Trophoblast cell (in vitro differentiated cells and primary cell): Measurements from ENCODE around the gene ANKDD1B.

ENCODE experiments used
- DNase-seq, 2 donors: peaks; one replicate each; pipeline ENCODE4 v3.0.0-alpha.2; 2016
- H2AFZ ChIP-seq: 2 replicates; pipeline ENCODE4 v1.6.1; 2013; ENCODE audit warnings: low read length, moderate library complexity, mild to moderate bottlenecking; ENCODE audit not compliant: insufficient read depth, poor library complexity
- H2AK5ac ChIP-seq: 2 replicates; pipeline ENCODE4 v1.6.1; 2013; ENCODE audit warnings: mild to moderate bottlenecking, low read length
- H2BK120ac ChIP-seq: 2 replicates; pipeline ENCODE4 v1.6.1; 2013; ENCODE audit warnings: low read length, mild to moderate bottlenecking, moderate library complexity; ENCODE audit not compliant: insufficient read depth, poor library complexity
- H2BK12ac ChIP-seq: 2 replicates; pipeline ENCODE4 v1.6.1; 2013; ENCODE audit warnings: mild to moderate bottlenecking, low read length, moderate library complexity
- H2BK5ac ChIP-seq: 2 replicates; pipeline ENCODE4 v1.6.1; 2013; ENCODE audit warnings: low read length, low read depth, moderate library complexity, mild to moderate bottlenecking; ENCODE audit not compliant: poor library complexity
- H3K14ac ChIP-seq: 2 replicates; pipeline ENCODE4 v1.6.1; 2013; ENCODE audit warnings: mild to moderate bottlenecking, low read length
- H3K18ac ChIP-seq: 2 replicates; pipeline ENCODE4 v1.6.1; 2013; ENCODE audit warnings: mild to moderate bottlenecking, low read length
- H3K23ac ChIP-seq: 2 replicates; pipeline ENCODE4 v1.6.1; 2013; ENCODE audit warnings: low read length
- H3K27ac ChIP-seq: 2 replicates; pipeline ENCODE4 v1.5.1; 2013; ENCODE audit warnings: low read depth, mild to moderate bottlenecking, inconsistent platforms, low read length, moderate library complexity
- H3K27me3 ChIP-seq: 2 replicates; pipeline ENCODE4 v1.6.1; 2013; ENCODE audit warnings: inconsistent platforms, mild to moderate bottlenecking, low read length, moderate library complexity; ENCODE audit not compliant: insufficient read depth
- H3K36me3 ChIP-seq, 2 experiments: 1 replicate in 1 of 2; 2 replicates in 1 of 2; pipeline ENCODE4 v1.6.1; 2013; ENCODE audit warnings: low read length in 2 of 2, mild to moderate bottlenecking in 2 of 2, moderate library complexity in 1 of 2; ENCODE audit not compliant: insufficient read depth in 2 of 2, control insufficient read depth in 1 of 2
- H3K4ac ChIP-seq: 2 replicates; pipeline ENCODE4 v1.6.1; 2013; ENCODE audit warnings: low read depth, mild to moderate bottlenecking, low read length, moderate library complexity
- H3K4me1 ChIP-seq, 2 experiments: 1 replicate in 1 of 2; 2 replicates in 1 of 2; pipeline ENCODE4 v1.6.1; 2013; ENCODE audit warnings: low read length in 2 of 2, mild to moderate bottlenecking in 2 of 2, moderate library complexity in 1 of 2; ENCODE audit not compliant: insufficient read depth in 2 of 2, control insufficient read depth in 1 of 2
- H3K4me2 ChIP-seq: 2 replicates; pipeline ENCODE4 v1.6.1; 2013; ENCODE audit warnings: inconsistent platforms, mild to moderate bottlenecking, low read length, moderate library complexity
- H3K4me3 ChIP-seq: 2 replicates; pipeline ENCODE4 v1.5.1; 2013; ENCODE audit warnings: mild to moderate bottlenecking, low read depth, low read length, inconsistent platforms
- H3K79me1 ChIP-seq: one replicate; pipeline ENCODE4 v1.6.1; 2013; ENCODE audit warnings: low read length
- H3K79me2 ChIP-seq: 2 replicates; pipeline ENCODE4 v1.6.1; 2013; ENCODE audit warnings: low read length, mild to moderate bottlenecking; ENCODE audit not compliant: control insufficient read depth, insufficient read depth, poor library complexity
- H3K9ac ChIP-seq: 2 replicates; pipeline ENCODE4 v1.6.1; 2013; ENCODE audit warnings: mild to moderate bottlenecking, low read length
- H3K9me3 ChIP-seq: 2 replicates; pipeline ENCODE4 v1.6.1; 2013; ENCODE audit warnings: low read depth, mild to moderate bottlenecking, control low read depth, inconsistent platforms, low read length; ENCODE audit not compliant: insufficient read depth
- H4K12ac ChIP-seq: 2 replicates; pipeline ENCODE4 v1.6.1; 2013; ENCODE audit warnings: low read depth, mild to moderate bottlenecking, low read length, moderate library complexity
- H4K8ac ChIP-seq: 2 replicates; pipeline ENCODE4 v1.6.1; 2013; ENCODE audit warnings: low read depth, mild to moderate bottlenecking, low read length, moderate library complexity
- H4K91ac ChIP-seq: one replicate; pipeline ENCODE4 v1.6.1; 2013; ENCODE audit warnings: low read depth, mild to moderate bottlenecking, low read length, moderate library complexity
- WGBS: extraction: QIAGEN DNeasy Blood & Tissue Kit; methylation state at CpG from one replicate; pipeline ENCODE4 v1.1.7; 2013; ENCODE audit warnings: missing lambda C conversion rate; ENCODE audit not compliant: insufficient read length, insufficient coverage; ENCODE audit errors: extremely low coverage; 5-methylcytosine and 5-hydroxymethylcytosine counted together

ANKDD1B gene

DNA sequence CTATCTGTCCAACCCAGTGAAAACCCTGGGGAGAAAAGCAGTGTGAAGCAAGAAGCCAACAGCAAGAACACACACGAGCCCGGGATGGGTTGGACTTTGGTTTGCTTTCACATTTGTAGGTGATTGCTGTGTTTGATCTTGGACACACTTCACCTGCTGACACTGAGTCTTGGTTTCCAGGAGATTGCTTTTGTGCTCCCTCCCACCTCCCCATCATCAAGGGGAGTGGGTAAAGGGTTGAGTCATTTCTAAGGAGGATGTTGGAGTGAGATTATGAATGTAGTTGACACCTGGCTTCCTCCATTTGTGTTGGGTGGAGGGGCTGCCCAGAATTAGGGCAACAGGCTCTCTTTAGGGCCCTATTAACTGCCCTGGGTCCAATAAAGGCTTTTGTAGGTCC is 37.5 kb downstream of the ANKDD1B start:
- H2BK120ac ChIP-seq: no peak overlapping the region
- no peak overlapping the region for H4K91ac ChIP-seq
- H2AK5ac ChIP-seq: no peak overlapping the region
- no peak overlapping the region for H3K18ac ChIP-seq
- H3K9ac ChIP-seq: no peak overlapping the region
- H3K36me3 ChIP-seq: no peaks in the 10 kb centered on the region
- H2BK12ac ChIP-seq: no peak overlapping the region
- H3K23ac ChIP-seq: no peak overlapping the region
- H3K27me3 ChIP-seq: no peaks in the 10 kb centered on the region
- H2BK5ac ChIP-seq: no peak overlapping the region
- WGBS: no CpG with 5 or more reads among the region's 2 CpGs
- no peak for DNase-seq
- no peak overlapping the region for H3K4ac ChIP-seq
- H3K79me1 ChIP-seq: no peaks in the 10 kb centered on the region
- no peak overlapping the region for H3K4me3 ChIP-seq
- no peak overlapping the region for H3K27ac ChIP-seq
- H2AFZ ChIP-seq: no peak overlapping the region
- H4K12ac ChIP-seq: no peak overlapping the region
- H3K4me2 ChIP-seq: no peak overlapping the region
- H3K9me3 ChIP-seq: no peaks in the 10 kb centered on the region
- H3K14ac ChIP-seq: no peak overlapping the region
- no peaks in the 10 kb centered on the region for H3K79me2 ChIP-seq
- H4K8ac ChIP-seq: no peak overlapping the region
- H3K4me1 ChIP-seq: no peaks in the 10 kb centered on the region

DNA sequence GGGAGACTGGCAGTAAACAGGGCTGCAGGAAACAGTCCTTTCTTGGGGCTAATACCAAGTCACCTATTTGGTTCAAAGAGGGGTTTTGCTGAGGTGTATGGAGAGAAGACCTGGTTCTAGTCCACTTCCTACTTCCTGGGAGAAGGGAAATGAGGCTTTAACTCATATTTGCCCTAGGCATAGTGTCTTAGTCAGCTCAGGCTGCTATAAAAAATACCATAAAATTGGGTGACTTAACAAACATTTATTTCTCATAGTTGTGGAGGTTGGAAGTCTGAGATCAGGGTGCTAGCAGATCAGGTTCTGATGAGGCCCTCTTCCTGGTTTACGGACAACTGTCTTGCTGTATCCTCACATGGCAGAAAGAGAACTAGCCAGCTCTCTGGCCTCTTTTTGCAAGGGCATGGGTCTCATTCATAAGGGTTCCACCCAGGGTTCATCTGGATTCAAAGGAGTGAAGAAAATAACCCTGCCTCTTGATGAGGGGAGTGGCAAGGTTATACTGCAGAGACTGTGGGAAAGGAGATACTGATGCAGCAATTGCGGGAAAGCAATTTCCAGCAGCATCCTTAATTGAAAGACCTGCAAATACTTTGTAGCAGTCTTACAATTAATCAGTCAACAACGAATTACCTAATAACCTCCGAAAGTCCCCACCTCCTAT is 40.5 kb downstream of the ANKDD1B start:
- H3K4me1 ChIP-seq: peaks cover 0 to 3% of the 10 kb centered on the region in 2 experiments
- H2AFZ ChIP-seq: no peak overlapping the region
- no peak overlapping the region for H4K8ac ChIP-seq
- H3K9ac ChIP-seq: no peak overlapping the region
- no peak for DNase-seq
- WGBS: no CpG with 5 or more reads among the region's 4 CpGs
- no peak overlapping the region for H3K18ac ChIP-seq
- no peak overlapping the region for H3K4me3 ChIP-seq
- no peak overlapping the region for H3K4me2 ChIP-seq
- no peaks in the 10 kb centered on the region for H3K27me3 ChIP-seq
- no peak overlapping the region for H3K4ac ChIP-seq
- H2AK5ac ChIP-seq: no peak overlapping the region
- no peak overlapping the region for H3K23ac ChIP-seq
- no peak overlapping the region for H2BK12ac ChIP-seq
- no peaks in the 10 kb centered on the region for H3K79me2 ChIP-seq
- H4K91ac ChIP-seq: no peak overlapping the region
- no peak overlapping the region for H2BK5ac ChIP-seq
- no peaks in the 10 kb centered on the region for H3K9me3 ChIP-seq
- H4K12ac ChIP-seq: no peak overlapping the region
- no peaks in the 10 kb centered on the region for H3K36me3 ChIP-seq
- H3K79me1 ChIP-seq: no peaks in the 10 kb centered on the region
- no peak overlapping the region for H3K27ac ChIP-seq
- no peak overlapping the region for H3K14ac ChIP-seq
- no peak overlapping the region for H2BK120ac ChIP-seq

DNA sequence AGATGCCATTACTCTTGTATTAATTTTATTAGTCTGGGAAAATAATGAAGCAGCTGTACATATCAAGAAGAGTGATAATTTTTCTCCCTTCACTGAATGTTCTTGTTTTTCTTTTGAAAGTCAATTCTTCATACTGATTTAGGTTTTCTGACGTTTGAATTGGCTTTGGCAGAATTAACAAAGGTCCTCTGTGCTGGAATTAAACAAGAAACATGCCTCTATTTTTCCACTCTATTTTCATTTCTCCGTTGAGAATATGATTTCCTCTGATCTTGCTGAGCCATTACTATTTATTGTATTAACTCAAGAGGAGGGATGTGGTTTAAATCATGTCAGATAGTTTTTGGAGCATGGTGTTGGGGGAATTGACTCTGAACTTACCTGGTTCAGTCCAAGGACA is 42.3 kb downstream of the ANKDD1B start:
- no peak for DNase-seq
- Histone ChIP-seq H3K36me3 (no peaks in the 10 kb centered on the region), H3K27me3 (no peaks in the 10 kb centered on the region), H3K4ac (no peak overlapping the region), H4K12ac (no peak overlapping the region), H3K9me3 (no peaks in the 10 kb centered on the region), H3K27ac (no peak overlapping the region), H3K18ac (no peak overlapping the region), H2BK5ac (no peak overlapping the region), H2BK120ac (no peak overlapping the region), H4K91ac (no peak overlapping the region), H3K14ac (no peak overlapping the region), H2AFZ (no peak overlapping the region), H3K9ac (no peak overlapping the region), H3K4me2 (no peak overlapping the region), H3K23ac (no peak overlapping the region), H4K8ac (no peak overlapping the region), H3K79me2 (no peaks in the 10 kb centered on the region), H2BK12ac (no peak overlapping the region), H2AK5ac (no peak overlapping the region), H3K4me1 (peaks cover 0 to 3% of the 10 kb centered on the region in 2 experiments), H3K4me3 (no peak overlapping the region), H3K79me1 (no peaks in the 10 kb centered on the region)
- no CpG with 5 or more reads among the region's 2 CpGs for WGBS

DNA sequence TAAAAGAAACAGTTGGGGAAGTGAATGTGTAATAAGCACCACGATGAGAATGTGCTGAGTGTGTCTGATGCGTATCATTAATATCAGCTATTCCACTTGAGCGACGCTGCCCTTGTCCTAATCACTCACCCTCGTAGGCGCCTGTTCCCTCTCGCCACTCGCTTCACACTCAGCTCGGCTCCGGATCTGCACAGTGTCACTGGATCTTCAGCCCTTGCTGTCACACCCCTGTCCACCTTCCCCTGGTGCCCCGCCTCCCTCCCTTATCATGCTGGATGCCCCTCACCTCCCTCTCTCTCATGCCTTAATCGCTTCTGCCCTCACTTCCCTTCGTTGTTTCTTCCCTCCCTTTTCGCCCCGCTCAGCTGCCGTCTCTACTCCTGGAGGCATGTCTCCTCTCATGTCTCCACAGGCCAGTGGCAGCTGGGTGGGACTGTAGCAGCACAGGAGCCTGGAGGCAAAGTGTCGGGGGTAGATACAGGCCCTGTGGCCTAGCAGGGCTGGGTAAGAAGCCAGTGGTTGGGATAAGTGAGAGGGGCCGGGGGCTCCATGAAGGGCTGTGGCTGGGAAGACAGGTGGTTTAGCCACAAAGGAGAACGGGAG is 43.5 kb downstream of the ANKDD1B start:
- Histone ChIP-seq H4K91ac (no peak overlapping the region), H2BK5ac (no peak overlapping the region), H3K14ac (no peak overlapping the region), H3K4ac (no peak overlapping the region), H2BK12ac (no peak overlapping the region), H2AFZ (no peak overlapping the region), H3K4me3 (no peak overlapping the region), H3K18ac (no peak overlapping the region), H2BK120ac (no peak overlapping the region), H3K27ac (no peak overlapping the region), H3K36me3 (no peaks in the 10 kb centered on the region), H3K27me3 (no peaks in the 10 kb centered on the region), H3K79me1 (no peaks in the 10 kb centered on the region), H3K4me2 (no peak overlapping the region), H3K9me3 (no peaks in the 10 kb centered on the region), H3K4me1 (peaks cover 0 to 3% of the 10 kb centered on the region in 2 experiments), H3K9ac (no peak overlapping the region), H4K12ac (no peak overlapping the region), H3K23ac (no peak overlapping the region), H2AK5ac (no peak overlapping the region), H4K8ac (no peak overlapping the region), H3K79me2 (no peaks in the 10 kb centered on the region)
- WGBS: no CpG with 5 or more reads among the region's 19 CpGs
- DNase-seq: no peak
